Omental fat pad (tissue), 4 donors: ENCODE measurements around the gene TANK. TPM values are rescaled to one million over a fixed set of nuclear protein-coding genes. Genes with fewer than 3 reads are reported as not detected.

Source experiments
- ATAC-seq: fragments of 150-250 bp; one replicate; pipeline ENCODE4 v1.9.1; 2016; ENCODE audit warnings: mild to moderate bottlenecking, moderate library complexity; ENCODE audit not compliant: low FRiP score
- DNase-seq: peaks from one replicate; pipeline ENCODE4 v3.0.0-alpha.2; 2019; ENCODE audit warnings: low spot score
- CTCF ChIP-seq, 3 donors: fragments of 450-650 bp; IDR thresholded peaks; one replicate each; pipeline ENCODE4 v1.5.1; 2016 to 2017; ENCODE audit warnings: antibody characterized with exemption in 3 of 3, mild to moderate bottlenecking in 3 of 3, moderate library complexity in 2 of 3
- total RNA-seq, 4 donors: library from RNA; depleted of rRNA; stranded (reverse); fragments of >200 nt; gene quantifications; one replicate each; pipeline ENCODE4 v1.1.0, GENCODE V29; 2016

The TANK gene
- total RNA-seq, 4 donors from 2014 or later = 102 to 143 (median 121) TPM

- no peak for TF ChIP-seq CTCF (IDR thresholded peaks at IDR 0.05)
- ATAC-seq = no peak
Observed at GRCh38 chr2:161133366-161133765, 26.9 kb upstream of the TANK start.

GRCh38 chr2:161134547-161135518 is 25.4 kb upstream of the TANK start:
- no peak for DNase-seq
- ATAC-seq = peak; percentile 61
- no peak for TF ChIP-seq CTCF (IDR thresholded peaks at IDR 0.05)

More at GRCh38 chr2:161133366-161133765, 26.9 kb upstream of the TANK start:
- DNase-seq = no peak

- no peak for DNase-seq
- TF ChIP-seq CTCF (IDR thresholded peaks at IDR 0.05) = no peak
- ATAC-seq = no peak
Observed at GRCh38 chr2:161135951-161136593, 24.2 kb upstream of the TANK start.

- no peak for TF ChIP-seq CTCF (IDR thresholded peaks at IDR 0.05)
- DNase-seq = no peak
- peak; percentile 47 for ATAC-seq
Observed at GRCh38 chr2:161136696-161137324, 23.4 kb upstream of the TANK start.

GRCh38 chr2:161138429-161138828 is 21.8 kb upstream of the TANK start:
- TF ChIP-seq CTCF (IDR thresholded peaks at IDR 0.05) = no peak
- DNase-seq (no peak), ATAC-seq (no peak)

- TF ChIP-seq CTCF (IDR thresholded peaks at IDR 0.05) = no peak
- no peak for DNase-seq
- no peak for ATAC-seq
Observed at GRCh38 chr2:161139098-161139987, 20.9 kb upstream of the TANK start.
